A549 (cell line): Measurements from ENCODE around the gene CRNKL1. TPM values are rescaled to one million over a fixed set of nuclear protein-coding genes. Genes with fewer than 3 reads are reported as not detected.

Experiments
- CBX8 ChIP-seq: fragments of 200-600 bp; sonication (generic); IDR thresholded peaks from 2 replicates; pipeline ENCODE4 v1.6.1; 2016
- CEBPB ChIP-seq, 2 experiments: fragments of >200 bp in 1 of 2; sonication (Bioruptor Twin) in 1 of 2; formaldehyde crosslinking in 1 of 2; IDR thresholded peaks; 2 replicates each; pipeline ENCODE4 v1.6.1; 2012 to 2016
- EHF ChIP-seq: fragments of 250-450 bp; sonication (Bioruptor Pico); IDR thresholded peaks from 2 replicates; pipeline ENCODE4 v1.5.0; 2020; ENCODE audit warnings: mild to moderate bottlenecking
- ESRRA ChIP-seq: fragments of 150-350 bp; IDR thresholded peaks from 2 replicates; pipeline ENCODE4 v1.6.1; 2014; ENCODE audit warnings: mild to moderate bottlenecking, low read length, borderline replicate concordance
- FOSB ChIP-seq: fragments of 250-450 bp; sonication (Bioruptor Pico); IDR thresholded peaks from 2 replicates; pipeline ENCODE4 v1.5.0; 2020; ENCODE audit warnings: mild to moderate bottlenecking, moderate library complexity
- FOSL2 ChIP-seq, 2 experiments: fragments of 450-650 bp in 1 of 2; fragments of >200 bp in 1 of 2; sonication (Bioruptor Twin) in 1 of 2; formaldehyde crosslinking; IDR thresholded peaks; 2 replicates each; pipeline versions ENCODE4 v1.5.0 to v1.6.1; 2016 to 2020; ENCODE audit warnings: mild to moderate bottlenecking in 1 of 2, moderate library complexity in 1 of 2
- HEYL ChIP-seq: fragments of 250-450 bp; sonication (Bioruptor Pico); IDR thresholded peaks from 2 replicates; pipeline ENCODE4 v1.8.0; 2021; ENCODE audit warnings: mild to moderate bottlenecking, moderate library complexity
- HOXA7 ChIP-seq: fragments of 250-450 bp; sonication (Bioruptor Pico); IDR thresholded peaks from 2 replicates; pipeline ENCODE4 v1.5.0; 2020; ENCODE audit warnings: mild to moderate bottlenecking, moderate library complexity
- HOXB5 ChIP-seq: fragments of 250-450 bp; sonication (Bioruptor Pico); IDR thresholded peaks from 2 replicates; pipeline ENCODE4 v1.5.0; 2020; ENCODE audit warnings: mild to moderate bottlenecking, moderate library complexity
- KDM1A ChIP-seq: fragments of 200-600 bp; sonication (generic); IDR thresholded peaks from 2 replicates; pipeline ENCODE4 v1.6.1; 2016; ENCODE audit warnings: low read depth, mild to moderate bottlenecking
- MAZ ChIP-seq: fragments of 150-350 bp; IDR thresholded peaks from 2 replicates; pipeline ENCODE4 v1.6.1; 2014; ENCODE audit warnings: antibody characterized with exemption, low read depth, low read length, borderline replicate concordance
- MYC ChIP-seq: IDR thresholded peaks from 2 replicates; pipeline ENCODE4 v1.6.1; 2012; ENCODE audit warnings: mild to moderate bottlenecking, inconsistent platforms, low read length, improper control_type of control experiment, borderline replicate concordance
- NFE2L2 ChIP-seq: fragments of 150-350 bp; conservative IDR thresholded peaks from 2 replicates; pipeline ENCODE4 v1.6.1; 2014; ENCODE audit warnings: low read length
- NPAS2 ChIP-seq: fragments of 250-450 bp; sonication (Bioruptor Pico); IDR thresholded peaks from 2 replicates; pipeline ENCODE4 v1.8.0; 2022; ENCODE audit warnings: mild to moderate bottlenecking, moderate library complexity, borderline replicate concordance
- NR3C1 ChIP-seq: fragments of >200 bp; sonication (Bioruptor Twin); formaldehyde crosslinking; IDR thresholded peaks from 3 replicates; pipeline ENCODE4 v1.6.1; 2017
- PBX3 ChIP-seq: IDR thresholded peaks from 2 replicates; pipeline ENCODE4 v1.6.1; 2012
- PHF8 ChIP-seq: fragments of 200-600 bp; sonication (generic); IDR thresholded peaks from 2 replicates; pipeline ENCODE4 v1.6.1; 2016; ENCODE audit warnings: low read depth, mild to moderate bottlenecking, antibody characterized with exemption, moderate library complexity, borderline replicate concordance
- POLR2A ChIP-seq: IDR thresholded peaks from 2 replicates; pipeline ENCODE4 v1.6.1; 2012; ENCODE audit warnings: mild to moderate bottlenecking, low read length
- RAD21 ChIP-seq, 2 experiments: fragments of >200 bp in 1 of 2; sonication (Bioruptor Twin) in 1 of 2; formaldehyde crosslinking in 1 of 2; IDR thresholded peaks in 1 of 2; conservative IDR thresholded peaks in 1 of 2; 2 replicates in 1 of 2; 3 replicates in 1 of 2; pipeline ENCODE4 v1.6.1; 2012 to 2018; ENCODE audit warnings: inconsistent platforms in 1 of 2
- RARB ChIP-seq: fragments of 250-450 bp; sonication (Bioruptor Pico); IDR thresholded peaks from 2 replicates; pipeline ENCODE4 v1.8.0; 2021; ENCODE audit warnings: mild to moderate bottlenecking, moderate library complexity
- RCOR1 ChIP-seq: fragments of 150-350 bp; IDR thresholded peaks from 2 replicates; pipeline ENCODE4 v1.6.1; 2014; ENCODE audit warnings: antibody characterized with exemption, low read length, low read depth
- TFCP2L1 ChIP-seq: fragments of 250-450 bp; sonication (Bioruptor Pico); IDR thresholded peaks from 2 replicates; pipeline ENCODE4 v1.5.0; 2021; ENCODE audit warnings: mild to moderate bottlenecking
- TP53 ChIP-seq: fragments of 250-450 bp; sonication (Bioruptor Pico); IDR thresholded peaks from 2 replicates; pipeline ENCODE4 v1.5.0; 2021; ENCODE audit warnings: mild to moderate bottlenecking, moderate library complexity
- ZC3H11A ChIP-seq: fragments of 450-650 bp; IDR thresholded peaks from 2 replicates; pipeline ENCODE4 v1.6.1; 2014; ENCODE audit warnings: antibody characterized with exemption, mild to moderate bottlenecking
- ZFP36 ChIP-seq: fragments of 450-650 bp; IDR thresholded peaks from 2 replicates; pipeline ENCODE4 v1.6.1; 2014; ENCODE audit warnings: borderline replicate concordance; ENCODE audit not compliant: partially characterized antibody
- ZNF302 ChIP-seq: fragments of 250-450 bp; sonication (Bioruptor Pico); IDR thresholded peaks from 2 replicates; pipeline ENCODE4 v1.9.0; 2021; ENCODE audit warnings: inconsistent platforms, mild to moderate bottlenecking, moderate library complexity
- polyA plus RNA-seq, 4 experiments: library from polyadenylated mRNA; depleted of rRNA in 3 of 4; stranded (reverse); fragments of >200 nt; fragmentation: RNase III in 1 of 4; extraction: RNeasy Plus Mini Kit Qiagen cat#74134 plus additional on column Dnase treatment in 1 of 4; gene quantifications; 2 replicates in 3 of 4; 3 replicates in 1 of 4; pipeline ENCODE4 v1.2.3, GENCODE V29; 2011 to 2017
- TF ChIP-seq, protein P1 (sequence below): fragments of 200-600 bp; sonication (generic); IDR thresholded peaks from 2 replicates; pipeline ENCODE4 v1.6.1; 2016; ENCODE audit warnings: antibody characterized with exemption, mild to moderate bottlenecking, moderate library complexity
- TF ChIP-seq, protein P2 (sequence below): IDR thresholded peaks from 2 replicates; pipeline ENCODE4 v1.6.1; 2012
- TF ChIP-seq, protein P3 (sequence below): fragments of >200 bp; sonication (Bioruptor Twin); formaldehyde crosslinking; IDR thresholded peaks from 3 replicates; pipeline ENCODE4 v1.5.1; 2016
- TF ChIP-seq, protein P4 (sequence below): fragments of 250-450 bp; sonication (Bioruptor Pico); IDR thresholded peaks from 2 replicates; pipeline ENCODE4 v1.5.0; 2020; ENCODE audit warnings: low read depth, mild to moderate bottlenecking, moderate library complexity
- TF ChIP-seq, protein P5 (sequence below): IDR thresholded peaks from 2 replicates; pipeline ENCODE4 v1.6.1; 2012; ENCODE audit warnings: low read depth, borderline replicate concordance

The CRNKL1 gene
- polyA plus RNA-seq, 2 of the 4 experiments (the other 2 are of a cell fraction), result 19.4 to 32.1 TPM

GRCh38 chr20:20017001-20017843 lies 35.0 kb downstream of the CRNKL1 start, which contains the start of gene NAA20 (continued):
- TF ChIP-seq, protein P1, sequence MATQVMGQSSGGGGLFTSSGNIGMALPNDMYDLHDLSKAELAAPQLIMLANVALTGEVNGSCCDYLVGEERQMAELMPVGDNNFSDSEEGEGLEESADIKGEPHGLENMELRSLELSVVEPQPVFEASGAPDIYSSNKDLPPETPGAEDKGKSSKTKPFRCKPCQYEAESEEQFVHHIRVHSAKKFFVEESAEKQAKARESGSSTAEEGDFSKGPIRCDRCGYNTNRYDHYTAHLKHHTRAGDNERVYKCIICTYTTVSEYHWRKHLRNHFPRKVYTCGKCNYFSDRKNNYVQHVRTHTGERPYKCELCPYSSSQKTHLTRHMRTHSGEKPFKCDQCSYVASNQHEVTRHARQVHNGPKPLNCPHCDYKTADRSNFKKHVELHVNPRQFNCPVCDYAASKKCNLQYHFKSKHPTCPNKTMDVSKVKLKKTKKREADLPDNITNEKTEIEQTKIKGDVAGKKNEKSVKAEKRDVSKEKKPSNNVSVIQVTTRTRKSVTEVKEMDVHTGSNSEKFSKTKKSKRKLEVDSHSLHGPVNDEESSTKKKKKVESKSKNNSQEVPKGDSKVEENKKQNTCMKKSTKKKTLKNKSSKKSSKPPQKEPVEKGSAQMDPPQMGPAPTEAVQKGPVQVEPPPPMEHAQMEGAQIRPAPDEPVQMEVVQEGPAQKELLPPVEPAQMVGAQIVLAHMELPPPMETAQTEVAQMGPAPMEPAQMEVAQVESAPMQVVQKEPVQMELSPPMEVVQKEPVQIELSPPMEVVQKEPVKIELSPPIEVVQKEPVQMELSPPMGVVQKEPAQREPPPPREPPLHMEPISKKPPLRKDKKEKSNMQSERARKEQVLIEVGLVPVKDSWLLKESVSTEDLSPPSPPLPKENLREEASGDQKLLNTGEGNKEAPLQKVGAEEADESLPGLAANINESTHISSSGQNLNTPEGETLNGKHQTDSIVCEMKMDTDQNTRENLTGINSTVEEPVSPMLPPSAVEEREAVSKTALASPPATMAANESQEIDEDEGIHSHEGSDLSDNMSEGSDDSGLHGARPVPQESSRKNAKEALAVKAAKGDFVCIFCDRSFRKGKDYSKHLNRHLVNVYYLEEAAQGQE, result peak; percentile 29; the same call in 1 of the 2 replicates
- TF ChIP-seq RARB (CRISPR knock-in tag) (no peak), ZNF302 (CRISPR knock-in tag) (no peak), EHF (no peak), MYC (peak; percentile 81; the same call in 1 of the 2 replicates), NR3C1 (no peak), NPAS2 (CRISPR knock-in tag) (no peak), PHF8 (peak; percentile 93), RCOR1 (no peak), ZC3H11A (peak; percentile 13; the same call in 1 of the 2 replicates), TP53 (CRISPR knock-in tag) (no peak), CEBPB (IDR thresholded peaks at IDR 0.05) (no peak), ZFP36 (no peak), HOXB5 (CRISPR knock-in tag) (0 out of 2 replicates have a peak, but pooled peaks have one; percentile 47), TFCP2L1 (CRISPR knock-in tag) (no peak), POLR2A (peak; percentile 62), HOXA7 (CRISPR knock-in tag) (no peak), MAZ (no peak), KDM1A (no peak), HEYL (CRISPR knock-in tag) (no peak), NFE2L2 (no peak), FOSL2 (IDR thresholded peaks at IDR 0.05) (no peak), FOSL2 (CRISPR knock-in tag; IDR thresholded peaks at IDR 0.05) (peak; percentile 20; the same call in 1 of the 2 replicates), ESRRA (no peak), PBX3 (no peak), RAD21 (conservative IDR thresholded peaks at IDR 0.05 in 1 of 2, IDR thresholded peaks at IDR 0.05 in 1 of 2) (peak; percentile 59 to 66), CBX8 (no peak), FOSB (CRISPR knock-in tag) (no peak)
- TF ChIP-seq, protein P2, sequence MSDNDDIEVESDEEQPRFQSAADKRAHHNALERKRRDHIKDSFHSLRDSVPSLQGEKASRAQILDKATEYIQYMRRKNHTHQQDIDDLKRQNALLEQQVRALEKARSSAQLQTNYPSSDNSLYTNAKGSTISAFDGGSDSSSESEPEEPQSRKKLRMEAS, result peak; percentile 96
- TF ChIP-seq, protein P3, sequence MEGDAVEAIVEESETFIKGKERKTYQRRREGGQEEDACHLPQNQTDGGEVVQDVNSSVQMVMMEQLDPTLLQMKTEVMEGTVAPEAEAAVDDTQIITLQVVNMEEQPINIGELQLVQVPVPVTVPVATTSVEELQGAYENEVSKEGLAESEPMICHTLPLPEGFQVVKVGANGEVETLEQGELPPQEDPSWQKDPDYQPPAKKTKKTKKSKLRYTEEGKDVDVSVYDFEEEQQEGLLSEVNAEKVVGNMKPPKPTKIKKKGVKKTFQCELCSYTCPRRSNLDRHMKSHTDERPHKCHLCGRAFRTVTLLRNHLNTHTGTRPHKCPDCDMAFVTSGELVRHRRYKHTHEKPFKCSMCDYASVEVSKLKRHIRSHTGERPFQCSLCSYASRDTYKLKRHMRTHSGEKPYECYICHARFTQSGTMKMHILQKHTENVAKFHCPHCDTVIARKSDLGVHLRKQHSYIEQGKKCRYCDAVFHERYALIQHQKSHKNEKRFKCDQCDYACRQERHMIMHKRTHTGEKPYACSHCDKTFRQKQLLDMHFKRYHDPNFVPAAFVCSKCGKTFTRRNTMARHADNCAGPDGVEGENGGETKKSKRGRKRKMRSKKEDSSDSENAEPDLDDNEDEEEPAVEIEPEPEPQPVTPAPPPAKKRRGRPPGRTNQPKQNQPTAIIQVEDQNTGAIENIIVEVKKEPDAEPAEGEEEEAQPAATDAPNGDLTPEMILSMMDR, result peak; percentile 59
- TF ChIP-seq, protein P4, sequence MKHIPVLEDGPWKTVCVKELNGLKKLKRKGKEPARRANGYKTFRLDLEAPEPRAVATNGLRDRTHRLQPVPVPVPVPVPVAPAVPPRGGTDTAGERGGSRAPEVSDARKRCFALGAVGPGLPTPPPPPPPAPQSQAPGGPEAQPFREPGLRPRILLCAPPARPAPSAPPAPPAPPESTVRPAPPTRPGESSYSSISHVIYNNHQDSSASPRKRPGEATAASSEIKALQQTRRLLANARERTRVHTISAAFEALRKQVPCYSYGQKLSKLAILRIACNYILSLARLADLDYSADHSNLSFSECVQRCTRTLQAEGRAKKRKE, result no peak
- TF ChIP-seq, protein P5, sequence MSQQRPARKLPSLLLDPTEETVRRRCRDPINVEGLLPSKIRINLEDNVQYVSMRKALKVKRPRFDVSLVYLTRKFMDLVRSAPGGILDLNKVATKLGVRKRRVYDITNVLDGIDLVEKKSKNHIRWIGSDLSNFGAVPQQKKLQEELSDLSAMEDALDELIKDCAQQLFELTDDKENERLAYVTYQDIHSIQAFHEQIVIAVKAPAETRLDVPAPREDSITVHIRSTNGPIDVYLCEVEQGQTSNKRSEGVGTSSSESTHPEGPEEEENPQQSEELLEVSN, result peak; percentile 78
